Measurements from ENCODE around the gene JARID2.

GRCh38 chr6:15520626-15521203, 274.8 kb downstream of the JARID2 start:
- no peak for TF ChIP-seq CTCF (conservative IDR thresholded peaks at IDR 0.05; ENCODE audit: low read length)
- no peak for TF ChIP-seq EZH2phosphoT487 (IDR thresholded peaks at IDR 0.05; ENCODE audit: borderline replicate concordance, low read depth, low read length)
